Gastroesophageal sphincter (tissue), 3 donors: Measurements from ENCODE around the gene CHRDL1.

Experiments
- CTCF ChIP-seq, 4 experiments: fragments of 200-600 bp in 2 of 4; fragments of 450-650 bp in 2 of 4; sonication (generic) in 1 of 4; IDR thresholded peaks; one replicate each; pipeline ENCODE4 v1.5.1; 2017 to 2019; ENCODE audit warnings: antibody characterized with exemption in 4 of 4, mild to moderate bottlenecking in 2 of 4, moderate library complexity in 2 of 4
- EP300 ChIP-seq: sonication (generic); formaldehyde crosslinking; IDR thresholded peaks from one replicate; pipeline ENCODE4 v1.6.1; 2017; ENCODE audit warnings: antibody characterized with exemption, mild to moderate bottlenecking
- POLR2A ChIP-seq, 2 donors: fragments of 450-650 bp; IDR thresholded peaks; one replicate each; pipeline ENCODE4 v1.6.1; 2017; ENCODE audit warnings: antibody characterized with exemption in 2 of 2, mild to moderate bottlenecking in 2 of 2, moderate library complexity in 1 of 2
- POLR2AphosphoS5 ChIP-seq: sonication (generic); formaldehyde crosslinking; IDR thresholded peaks from one replicate; pipeline ENCODE4 v1.6.1; 2017; ENCODE audit warnings: antibody characterized with exemption

DNA sequence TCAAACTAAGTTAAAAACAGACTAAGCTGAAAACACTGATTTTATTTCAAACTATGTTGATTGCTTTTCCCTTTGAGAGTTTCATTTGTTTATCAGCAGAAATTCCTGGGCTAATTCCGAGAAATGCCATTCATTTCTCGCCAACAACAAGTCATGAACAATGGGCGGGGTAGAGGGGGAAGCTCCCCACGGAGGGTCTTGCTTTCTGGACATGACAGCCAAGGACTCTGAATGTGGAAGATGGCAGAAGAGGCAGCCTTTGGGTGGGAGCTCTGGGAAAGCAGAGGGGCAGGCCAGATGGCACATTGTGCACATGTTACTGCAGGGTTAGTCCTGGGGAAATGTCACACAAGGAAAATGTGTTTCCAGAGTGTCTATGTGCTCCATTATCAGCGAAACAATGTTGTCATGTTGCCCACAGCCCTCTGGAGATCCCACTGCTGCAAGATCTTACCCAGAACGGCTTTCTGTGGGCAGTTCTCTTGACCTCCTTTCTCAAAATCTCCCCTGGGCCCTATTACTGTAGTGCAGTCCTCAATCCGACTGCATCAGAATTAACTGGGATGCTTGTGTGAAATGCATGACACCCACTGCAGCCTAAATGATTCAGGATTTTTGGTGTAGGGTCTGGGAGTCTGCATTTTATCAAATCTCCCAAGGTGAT is 45.0 kb downstream of the CHRDL1 start:
- TF ChIP-seq CTCF (IDR thresholded peaks at IDR 0.05), result no peak
- TF ChIP-seq POLR2A (IDR thresholded peaks at IDR 0.05), result no peak
- no peak for TF ChIP-seq EP300
- no peak for TF ChIP-seq POLR2AphosphoS5
